HG02884 (cell line): ENCODE results near the gene ZNF687.
"Not testable (repeated sequence)": the region's sequence is repeated elsewhere in the genome, so short reads cannot be mapped to it uniquely, and the experiment has no call there.

ENCODE experiments used
- ATAC-seq: cut with Tn5 transposase; IDR thresholded peaks from one replicate; pipeline ENCODE4 v1.9.1; 2021; ENCODE audit warnings: mild to moderate bottlenecking, moderate library complexity; ENCODE audit not compliant: unreplicated experiment

ZNF687 gene

GRCh38 chr1:151275341-151275740, 6.8 kb upstream of the ZNF687 start:
- ATAC-seq = not testable (repeated sequence)

DNA sequence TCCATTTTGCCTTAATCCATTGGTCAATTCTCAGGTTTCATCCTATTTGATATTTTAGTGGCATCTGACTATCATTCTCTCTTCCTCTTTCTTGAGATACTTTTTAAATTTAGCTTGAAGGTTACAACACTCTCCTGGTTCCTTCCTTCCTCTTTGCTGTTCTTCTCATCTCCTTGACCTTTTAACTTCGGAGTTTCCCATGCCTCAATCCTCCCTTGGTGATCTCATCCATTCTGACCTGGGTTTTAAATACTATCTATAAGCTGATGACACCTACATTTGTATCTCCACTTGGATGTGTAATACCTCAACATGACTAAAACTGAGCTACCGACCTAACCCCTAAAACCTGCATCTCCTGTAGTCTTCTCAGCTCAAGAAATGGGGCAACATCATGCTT, 4.8 kb upstream of the ZNF687 start:
- no peak for ATAC-seq

GRCh38 chr1:151281225-151281968, 702 bp upstream of the ZNF687 start:
- peak; percentile 27 for ATAC-seq

DNA sequence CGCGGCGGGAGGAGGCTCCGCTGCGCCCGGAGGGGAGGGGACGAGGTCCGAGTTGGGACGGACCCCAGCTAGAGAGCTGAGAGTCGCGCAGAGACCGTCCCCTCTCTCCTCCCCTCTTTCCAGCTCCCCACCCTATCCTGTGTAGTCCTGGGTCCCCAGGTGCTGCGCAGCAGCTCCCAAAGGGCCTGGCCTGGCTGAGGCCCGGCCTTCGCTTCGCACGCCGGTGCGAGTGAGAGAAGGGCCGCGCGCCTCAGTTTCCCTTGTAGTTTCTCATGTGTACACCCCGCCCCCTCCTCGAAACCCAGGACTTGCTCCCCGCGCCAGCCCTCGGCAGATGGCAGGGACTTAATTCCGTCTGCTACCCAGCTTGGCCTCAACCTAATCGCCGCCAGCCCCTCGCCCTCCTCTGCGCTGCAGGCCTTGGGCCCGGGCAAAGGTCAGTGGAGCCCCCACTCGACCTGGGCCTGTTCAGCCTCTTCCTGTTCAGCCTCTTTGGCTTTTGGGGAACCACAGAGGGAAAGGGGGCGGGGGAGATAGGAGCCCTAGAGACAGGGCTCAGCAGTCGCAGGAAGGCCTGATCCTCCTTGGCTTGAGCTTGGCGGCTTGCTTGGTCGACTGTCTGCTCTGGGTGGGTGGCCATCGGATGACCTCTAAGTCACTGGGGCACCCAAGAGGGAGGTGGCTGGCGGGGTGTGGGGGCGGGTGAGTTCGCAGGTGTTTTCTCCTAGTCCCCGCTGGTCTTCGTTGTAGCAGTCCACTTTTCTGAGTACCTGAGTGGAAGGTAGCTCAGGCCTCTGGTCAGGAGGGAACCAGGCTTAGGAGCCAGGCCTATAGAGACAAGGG, 1.0 kb downstream of the ZNF687 start:
- no peak for ATAC-seq

GRCh38 chr1:151284013-151284577, 2.0 kb downstream of the ZNF687 start:
- ATAC-seq = no peak

DNA sequence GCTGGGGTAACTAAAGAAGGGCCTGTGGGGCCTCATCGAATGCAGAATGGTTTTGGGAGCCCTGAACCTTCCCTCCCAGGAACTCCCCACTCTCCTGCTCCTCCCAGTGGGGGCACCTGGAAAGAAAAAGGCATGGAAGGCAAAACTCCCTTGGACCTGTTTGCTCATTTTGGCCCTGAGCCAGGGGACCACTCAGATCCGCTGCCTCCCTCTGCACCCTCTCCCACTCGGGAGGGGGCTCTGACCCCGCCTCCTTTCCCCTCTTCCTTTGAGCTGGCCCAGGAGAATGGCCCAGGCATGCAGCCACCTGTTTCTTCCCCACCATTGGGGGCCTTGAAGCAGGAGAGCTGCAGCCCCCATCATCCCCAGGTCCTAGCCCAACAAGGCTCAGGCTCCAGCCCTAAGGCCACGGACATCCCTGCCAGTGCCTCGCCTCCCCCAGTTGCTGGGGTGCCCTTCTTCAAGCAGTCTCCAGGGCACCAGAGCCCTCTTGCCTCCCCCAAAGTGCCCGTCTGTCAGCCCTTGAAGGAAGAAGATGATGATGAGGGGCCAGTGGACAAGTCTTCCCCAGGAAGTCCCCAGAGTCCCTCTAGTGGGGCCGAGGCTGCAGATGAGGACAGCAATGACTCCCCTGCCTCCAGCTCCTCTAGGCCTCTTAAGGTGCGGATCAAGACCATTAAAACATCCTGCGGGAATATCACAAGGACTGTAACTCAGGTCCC, 4.7 kb downstream of the ZNF687 start:
- ATAC-seq = no peak

DNA sequence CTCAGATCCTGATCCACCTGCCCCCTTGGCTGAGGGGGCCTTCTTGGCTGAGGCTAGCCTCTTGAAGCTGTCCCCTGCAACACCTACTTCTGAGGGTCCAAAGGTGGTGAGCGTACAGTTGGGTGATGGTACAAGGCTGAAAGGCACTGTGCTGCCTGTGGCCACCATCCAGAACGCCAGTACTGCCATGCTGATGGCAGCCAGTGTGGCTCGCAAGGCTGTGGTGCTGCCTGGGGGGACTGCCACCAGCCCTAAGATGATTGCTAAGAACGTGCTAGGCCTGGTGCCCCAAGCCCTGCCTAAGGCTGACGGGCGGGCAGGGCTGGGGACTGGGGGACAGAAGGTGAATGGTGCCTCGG, 5.2 kb downstream of the ZNF687 start:
- no peak for ATAC-seq

DNA sequence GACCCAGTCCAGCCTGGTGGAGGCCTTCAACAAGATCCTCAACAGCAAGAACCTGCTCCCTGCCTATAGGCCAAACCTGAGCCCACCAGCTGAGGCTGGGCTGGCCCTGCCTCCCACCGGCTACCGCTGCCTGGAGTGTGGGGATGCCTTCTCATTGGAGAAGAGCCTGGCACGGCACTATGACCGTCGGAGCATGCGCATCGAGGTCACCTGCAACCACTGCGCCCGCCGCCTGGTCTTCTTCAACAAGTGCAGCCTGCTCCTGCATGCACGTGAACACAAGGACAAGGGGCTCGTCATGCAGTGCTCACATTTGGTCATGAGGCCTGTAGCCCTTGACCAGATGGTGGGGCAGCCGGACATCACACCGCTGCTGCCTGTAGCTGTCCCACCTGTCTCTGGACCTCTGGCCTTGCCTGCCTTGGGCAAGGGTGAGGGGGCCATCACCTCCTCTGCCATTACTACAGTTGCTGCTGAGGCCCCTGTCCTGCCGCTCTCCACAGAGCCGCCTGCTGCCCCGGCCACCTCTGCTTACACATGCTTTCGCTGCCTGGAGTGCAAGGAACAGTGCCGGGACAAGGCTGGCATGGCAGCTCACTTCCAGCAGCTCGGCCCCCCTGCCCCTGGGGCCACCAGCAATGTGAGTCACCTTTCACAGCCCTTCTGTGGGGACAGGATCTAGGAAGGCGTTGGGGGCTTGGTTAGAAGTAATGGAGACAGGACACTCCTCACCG, 5.8 kb downstream of the ZNF687 start:
- no peak for ATAC-seq

- ATAC-seq = no peak
Observed at GRCh38 chr1:151288502-151288901, 6.4 kb downstream of the ZNF687 start.

DNA sequence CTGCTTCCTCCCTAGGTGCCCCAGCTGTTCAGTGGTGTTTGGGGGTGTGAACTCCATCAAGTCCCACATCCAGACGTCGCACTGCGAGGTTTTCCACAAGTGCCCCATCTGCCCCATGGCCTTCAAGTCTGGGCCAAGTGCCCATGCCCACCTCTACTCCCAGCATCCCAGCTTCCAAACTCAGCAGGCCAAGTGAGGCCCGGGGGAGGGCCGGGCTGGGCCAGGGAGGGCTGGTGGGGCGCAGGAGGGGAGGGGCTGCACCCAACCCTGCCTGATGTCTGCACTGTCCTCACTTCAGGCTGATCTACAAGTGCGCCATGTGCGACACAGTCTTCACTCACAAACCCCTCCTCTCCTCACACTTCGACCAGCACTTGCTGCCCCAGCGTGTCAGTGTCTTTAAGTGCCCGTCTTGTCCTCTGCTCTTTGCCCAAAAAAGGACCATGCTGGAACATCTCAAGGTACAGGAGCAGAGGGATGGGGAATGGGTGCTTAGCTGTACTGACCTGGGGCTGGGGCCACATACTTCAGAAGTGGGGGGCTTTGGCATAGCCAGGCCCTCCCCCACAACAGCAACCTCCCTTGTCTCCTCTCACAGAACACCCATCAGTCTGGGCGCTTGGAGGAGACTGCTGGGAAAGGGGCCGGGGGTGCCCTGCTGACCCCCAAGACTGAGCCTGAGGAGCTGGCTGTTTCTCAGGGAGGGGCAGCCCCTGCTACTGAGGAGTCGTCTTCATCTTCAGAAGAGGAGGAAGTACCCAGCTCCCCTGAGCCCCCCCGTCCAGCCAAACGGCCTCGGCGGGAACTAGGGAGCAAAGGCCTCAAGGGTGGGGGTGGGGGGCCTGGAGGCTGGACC, 7.2 kb downstream of the ZNF687 start:
- ATAC-seq = no peak

DNA sequence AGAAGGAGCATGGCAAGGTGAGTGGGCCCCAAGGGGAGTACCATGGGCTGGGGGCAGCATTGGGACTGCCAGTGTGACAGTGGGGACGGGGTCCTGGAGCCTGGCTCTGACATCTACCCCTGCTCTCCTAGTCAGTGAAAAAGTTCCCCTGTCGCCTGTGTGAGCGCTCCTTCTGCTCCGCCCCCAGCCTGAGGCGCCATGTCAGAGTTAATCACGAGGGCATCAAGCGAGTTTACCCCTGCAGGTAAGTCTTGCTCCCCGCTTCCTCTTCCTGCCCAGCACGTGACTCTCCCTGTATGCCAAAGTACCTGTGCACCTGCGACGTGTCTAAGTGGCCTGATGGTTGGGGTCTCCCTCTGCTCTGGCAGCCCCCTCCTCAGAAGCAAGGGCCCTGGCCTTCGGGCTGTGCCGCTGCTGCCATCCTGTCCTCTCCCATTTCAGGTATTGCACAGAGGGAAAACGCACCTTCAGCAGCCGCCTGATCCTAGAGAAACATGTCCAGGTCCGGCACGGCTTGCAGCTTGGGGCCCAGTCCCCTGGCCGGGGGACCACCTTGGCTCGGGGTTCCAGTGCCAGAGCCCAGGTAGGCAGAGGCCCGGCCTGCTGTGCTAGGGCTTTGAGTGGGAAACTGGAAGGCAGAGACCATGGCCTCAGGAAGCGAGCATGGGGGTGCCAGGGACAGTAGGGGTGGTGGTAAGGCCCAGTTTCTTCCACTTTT, 8.1 kb downstream of the ZNF687 start:
- ATAC-seq = no peak

- no peak for ATAC-seq
Observed at GRCh38 chr1:151290709-151291303, 8.7 kb downstream of the ZNF687 start.

DNA sequence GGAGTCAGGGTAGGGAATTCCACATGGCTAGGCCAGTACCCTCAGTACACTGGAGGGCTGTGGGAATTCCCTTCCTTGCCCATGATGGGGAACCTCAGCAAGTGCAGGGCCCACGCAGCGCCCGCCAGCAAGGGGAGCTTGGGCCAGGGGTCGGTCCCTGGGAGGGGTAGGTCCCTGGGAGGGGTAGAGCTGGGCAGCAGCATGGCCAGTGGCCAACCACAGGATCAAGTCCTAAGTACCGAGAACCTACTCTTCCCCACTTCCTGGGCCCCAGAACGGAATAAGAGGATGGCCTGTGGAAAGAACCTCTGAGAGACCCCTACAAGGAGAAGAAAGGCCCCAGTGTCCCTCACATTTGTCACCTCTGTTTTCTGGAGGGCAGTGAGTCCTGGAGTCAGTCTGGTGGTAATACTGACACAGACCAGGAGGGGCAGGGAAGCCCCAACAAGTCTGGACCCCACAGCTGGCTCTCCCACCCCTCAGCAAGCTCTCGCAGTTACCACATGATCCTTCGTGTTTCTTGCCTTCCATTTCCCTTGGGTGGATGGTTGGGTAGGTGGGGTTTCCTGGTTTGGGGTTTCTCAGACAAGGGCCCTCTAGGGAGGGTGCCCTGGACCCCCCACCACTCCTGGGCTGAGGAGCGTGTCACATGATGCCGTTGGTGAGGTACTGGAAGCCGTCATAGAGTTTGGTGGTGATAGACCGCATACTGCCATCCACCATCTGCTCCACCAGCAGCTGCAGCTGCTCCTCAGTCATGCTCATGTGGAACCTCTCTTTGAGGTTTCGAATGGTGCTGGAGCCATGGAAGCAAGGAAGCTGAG, 10.3 kb downstream of the ZNF687 start:
- ATAC-seq = no peak

GRCh38 chr1:151293093-151293492, 11.0 kb downstream of the ZNF687 start:
- no peak for ATAC-seq

DNA sequence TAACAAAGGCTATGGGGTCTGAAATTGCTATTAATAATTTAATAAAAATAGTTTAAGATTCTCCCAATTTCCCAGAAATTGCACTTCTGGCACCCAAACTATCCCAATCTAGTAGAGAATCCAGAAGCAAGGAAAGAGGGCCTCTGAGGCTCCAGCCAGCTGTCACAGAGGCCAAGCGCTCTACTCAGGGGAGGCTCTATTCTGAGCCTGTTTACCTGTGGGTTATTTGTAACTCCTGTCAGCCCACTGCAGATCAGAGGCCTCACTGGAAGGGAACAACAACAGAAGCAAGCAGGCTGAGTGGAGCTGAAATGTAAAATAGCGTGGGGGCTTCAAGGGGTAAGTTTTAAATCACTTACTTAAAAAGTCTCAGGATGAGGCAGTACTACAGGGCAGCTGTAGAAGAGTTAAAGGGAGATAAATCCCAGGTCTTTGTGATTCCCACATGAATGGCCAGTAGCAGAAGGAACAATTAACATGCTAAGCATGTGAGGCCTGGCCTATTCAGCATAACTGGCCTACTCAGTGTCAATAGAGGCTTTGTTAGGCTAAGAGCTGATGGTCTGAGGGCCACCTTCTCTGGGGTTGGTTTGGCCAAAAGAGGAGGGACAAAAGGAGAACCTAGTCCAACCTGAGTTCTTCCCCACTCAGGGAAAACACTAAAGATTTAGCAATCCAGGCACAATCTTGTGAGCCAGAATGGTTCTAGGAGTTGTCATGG, 12.8 kb downstream of the ZNF687 start:
- no peak for ATAC-seq

GRCh38 chr1:151309811-151310323, 27.8 kb downstream of the ZNF687 start:
- ATAC-seq = no peak

- no peak for ATAC-seq
Observed at GRCh38 chr1:151311011-151311410, 28.9 kb downstream of the ZNF687 start.
